HepG2 (cell line): ENCODE measurements around the gene PTPN3. TPM values are rescaled to one million over a fixed set of nuclear protein-coding genes. Genes with fewer than 3 reads are reported as not detected.

Experiments used
- ATAD3A ChIP-seq: sonication (generic); formaldehyde crosslinking; IDR thresholded peaks from 2 replicates; pipeline ENCODE4 v1.4.0; 2020; ENCODE audit warnings: missing genetic modification reagents
- CBX1 ChIP-seq: IDR thresholded peaks from one replicate; pipeline ENCODE4 v1.6.1; 2016; ENCODE audit warnings: antibody characterized with exemption, low read depth
- CBX2 ChIP-seq, 2 experiments: fragments of 200-600 bp in 1 of 2; sonication (generic); formaldehyde crosslinking in 1 of 2; IDR thresholded peaks; 2 replicates each; pipeline versions ENCODE4 v1.7.0 to v1.8.1; 2018 to 2022; ENCODE audit warnings: low read depth in 2 of 2, low read length in 1 of 2, mild to moderate bottlenecking in 1 of 2, missing genetic modification reagents in 1 of 2
- FOXO1 ChIP-seq: sonication (generic); formaldehyde crosslinking; IDR thresholded peaks from 2 replicates; pipeline ENCODE4 v1.4.0; 2020; ENCODE audit warnings: missing genetic modification reagents
- HDAC2 ChIP-seq: sonication (generic); formaldehyde crosslinking; IDR thresholded peaks from 2 replicates; pipeline ENCODE4 v1.4.0; 2020; ENCODE audit warnings: missing genetic modification reagents
- KDM6A ChIP-seq: IDR thresholded peaks from 2 replicates; pipeline ENCODE4 v1.6.1; 2016; ENCODE audit warnings: low read depth
- MBD4 ChIP-seq: IDR thresholded peaks from 2 replicates; pipeline ENCODE4 v1.6.1; 2012; ENCODE audit warnings: low read length, inconsistent platforms, borderline replicate concordance
- MBNL3 ChIP-seq: fragments of 250-450 bp; sonication (Bioruptor Pico); conservative IDR thresholded peaks from 2 replicates; pipeline ENCODE4 v1.8.0; 2022; ENCODE audit warnings: mild to moderate bottlenecking, inconsistent platforms
- MYC ChIP-seq: sonication (generic); formaldehyde crosslinking; IDR thresholded peaks from 2 replicates; pipeline ENCODE4 v1.9.0; 2021; ENCODE audit warnings: missing genetic modification reagents, borderline replicate concordance
- NFKB2 ChIP-seq: sonication (generic); formaldehyde crosslinking; IDR thresholded peaks from 2 replicates; pipeline ENCODE4 v1.4.0; 2020; ENCODE audit warnings: missing genetic modification reagents, borderline replicate concordance
- PHF8 ChIP-seq: sonication (generic); formaldehyde crosslinking; IDR thresholded peaks from 2 replicates; pipeline ENCODE4 v1.5.0; 2020; ENCODE audit warnings: missing genetic modification reagents
- POLR2AphosphoS5 ChIP-seq: IDR thresholded peaks from 2 replicates; pipeline ENCODE4 v1.6.1; 2012; ENCODE audit warnings: low read depth, low read length
- SAP130 ChIP-seq: IDR thresholded peaks from 2 replicates; pipeline ENCODE4 v1.6.1; 2016; ENCODE audit warnings: low read depth
- SMAD9 ChIP-seq: sonication (generic); formaldehyde crosslinking; IDR thresholded peaks from 2 replicates; pipeline ENCODE4 v1.5.1; 2020; ENCODE audit warnings: mild to moderate bottlenecking, missing genetic modification reagents
- TCF12 ChIP-seq, 2 experiments: fragments of 450-650 bp in 1 of 2; sonication (generic) in 1 of 2; formaldehyde crosslinking in 1 of 2; IDR thresholded peaks; 2 replicates each; pipeline versions ENCODE4 v1.6.1 to v1.8.0; 2017 to 2022; ENCODE audit warnings: antibody characterized with exemption in 1 of 2, mild to moderate bottlenecking in 1 of 2, missing genetic modification reagents in 1 of 2, moderate library complexity in 1 of 2
- ZFP41 ChIP-seq: sonication (generic); formaldehyde crosslinking; IDR thresholded peaks from 2 replicates; pipeline ENCODE4 v1.4.0; 2020; ENCODE audit warnings: mild to moderate bottlenecking, missing genetic modification reagents, borderline replicate concordance
- ZMYM3 ChIP-seq: sonication (generic); formaldehyde crosslinking; IDR thresholded peaks from 2 replicates; pipeline ENCODE4 v1.5.1; 2020; ENCODE audit warnings: mild to moderate bottlenecking, missing genetic modification reagents
- ZNF282 ChIP-seq: fragments of 450-650 bp; IDR thresholded peaks from 2 replicates; pipeline ENCODE4 v1.6.1; 2018; ENCODE audit not compliant: partially characterized antibody
- ZNF703 ChIP-seq: sonication (generic); formaldehyde crosslinking; IDR thresholded peaks from 2 replicates; pipeline ENCODE4 v1.5.1; 2020; ENCODE audit warnings: missing genetic modification reagents, mild to moderate bottlenecking, moderate library complexity, borderline replicate concordance
- polyA plus RNA-seq, 8 experiments: library from polyadenylated mRNA; depleted of rRNA in 3 of 8; stranded (reverse) in 7 of 8; unstranded in 1 of 8; fragments of >200 nt; fragmentation: Illumina TruSeq in 4 of 8; extraction: Trizol in 4 of 8; gene quantifications; 2 replicates each; pipeline versions ENCODE4 v1.2.1 to v1.2.3, GENCODE V29; 2011 to 2016; ENCODE audit warnings: low read depth in 4 of 8, missing spikeins in 1 of 8, mixed read lengths in 1 of 8; ENCODE audit not compliant: insufficient read depth in 1 of 8
- total RNA-seq, 5 experiments: library from RNA; depleted of rRNA; stranded (reverse); fragments of >200 nt; fragmentation: Illumina TruSeq; extraction: Trizol; gene quantifications; 2 replicates each; pipeline ENCODE4 v1.2.3, GENCODE V29; 2016; ENCODE audit warnings: low read depth in 1 of 5
- TF ChIP-seq, protein P1 (sequence below): sonication (generic); formaldehyde crosslinking; IDR thresholded peaks from 2 replicates; pipeline ENCODE4 v1.5.0; 2020; ENCODE audit warnings: mild to moderate bottlenecking, missing genetic modification reagents
- TF ChIP-seq, protein P2 (sequence below): sonication (generic); formaldehyde crosslinking; IDR thresholded peaks from 2 replicates; pipeline ENCODE4 v1.4.0; 2020; ENCODE audit warnings: mild to moderate bottlenecking, missing genetic modification reagents, borderline replicate concordance
- TF ChIP-seq, protein P3 (sequence below): sonication (generic); formaldehyde crosslinking; IDR thresholded peaks from 2 replicates; pipeline ENCODE4 v1.9.0; 2021; ENCODE audit warnings: missing genetic modification reagents, mild to moderate bottlenecking, borderline replicate concordance
- TF ChIP-seq, protein P4 (sequence below): sonication (generic); formaldehyde crosslinking; IDR thresholded peaks from 2 replicates; pipeline ENCODE4 v1.5.0; 2020; ENCODE audit warnings: missing genetic modification reagents

Gene PTPN3
- total and polyA plus RNA-seq, 2 of the 13 experiments (the other 11 are each of a cell fraction or from before 2014, with no cell fraction given), result 5.6 to 20.5 TPM

DNA sequence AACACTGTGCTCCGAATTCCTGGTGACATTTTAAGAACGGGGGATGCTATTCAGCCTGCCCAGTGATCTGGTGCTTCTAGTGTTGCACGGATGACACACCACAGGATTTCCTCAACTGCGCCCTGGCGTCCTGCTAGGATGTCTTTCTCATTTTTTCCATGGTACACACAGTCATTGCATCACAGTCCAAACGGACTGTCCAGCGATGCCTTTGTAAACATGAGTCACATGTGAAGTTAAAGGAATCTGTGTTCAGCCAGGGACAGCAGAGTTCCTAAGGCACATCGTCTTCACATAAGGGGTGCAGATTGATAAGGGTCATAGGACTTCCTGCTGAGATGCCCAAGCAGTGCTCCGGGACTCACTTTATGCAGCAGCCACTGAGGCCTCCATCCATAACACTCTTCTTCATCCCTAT, 9.3 kb upstream of the PTPN3 start (continued):
- TF ChIP-seq, protein P1, sequence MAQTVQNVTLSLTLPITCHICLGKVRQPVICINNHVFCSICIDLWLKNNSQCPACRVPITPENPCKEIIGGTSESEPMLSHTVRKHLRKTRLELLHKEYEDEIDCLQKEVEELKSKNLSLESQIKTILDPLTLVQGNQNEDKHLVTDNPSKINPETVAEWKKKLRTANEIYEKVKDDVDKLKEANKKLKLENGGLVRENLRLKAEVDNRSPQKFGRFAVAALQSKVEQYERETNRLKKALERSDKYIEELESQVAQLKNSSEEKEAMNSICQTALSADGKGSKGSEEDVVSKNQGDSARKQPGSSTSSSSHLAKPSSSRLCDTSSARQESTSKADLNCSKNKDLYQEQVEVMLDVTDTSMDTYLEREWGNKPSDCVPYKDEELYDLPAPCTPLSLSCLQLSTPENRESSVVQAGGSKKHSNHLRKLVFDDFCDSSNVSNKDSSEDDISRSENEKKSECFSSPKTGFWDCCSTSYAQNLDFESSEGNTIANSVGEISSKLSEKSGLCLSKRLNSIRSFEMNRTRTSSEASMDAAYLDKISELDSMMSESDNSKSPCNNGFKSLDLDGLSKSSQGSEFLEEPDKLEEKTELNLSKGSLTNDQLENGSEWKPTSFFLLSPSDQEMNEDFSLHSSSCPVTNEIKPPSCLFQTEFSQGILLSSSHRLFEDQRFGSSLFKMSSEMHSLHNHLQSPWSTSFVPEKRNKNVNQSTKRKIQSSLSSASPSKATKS, result no peak
- no peak for TF ChIP-seq CBX2 (IDR thresholded peaks at IDR 0.05; ENCODE audit: low read depth, low read length)
- TF ChIP-seq CBX2 (CRISPR knock-in tag; IDR thresholded peaks at IDR 0.05; ENCODE audit: low read depth), result peak; percentile 62; the same call in 1 of the 2 replicates
- TF ChIP-seq ZNF282, result no peak
- peak; percentile 98 for TF ChIP-seq HDAC2
- no peak for TF ChIP-seq MBNL3 (CRISPR knock-in tag)
- peak; percentile 63; the same call in 1 of the 2 replicates for TF ChIP-seq ZMYM3
- peak; percentile 58 for TF ChIP-seq CBX1
- peak; percentile 95 for TF ChIP-seq FOXO1 (CRISPR knock-in tag)
- TF ChIP-seq KDM6A, result peak; percentile 81
- TF ChIP-seq ZNF703 (CRISPR knock-in tag), result no peak
- TF ChIP-seq, protein P2, sequence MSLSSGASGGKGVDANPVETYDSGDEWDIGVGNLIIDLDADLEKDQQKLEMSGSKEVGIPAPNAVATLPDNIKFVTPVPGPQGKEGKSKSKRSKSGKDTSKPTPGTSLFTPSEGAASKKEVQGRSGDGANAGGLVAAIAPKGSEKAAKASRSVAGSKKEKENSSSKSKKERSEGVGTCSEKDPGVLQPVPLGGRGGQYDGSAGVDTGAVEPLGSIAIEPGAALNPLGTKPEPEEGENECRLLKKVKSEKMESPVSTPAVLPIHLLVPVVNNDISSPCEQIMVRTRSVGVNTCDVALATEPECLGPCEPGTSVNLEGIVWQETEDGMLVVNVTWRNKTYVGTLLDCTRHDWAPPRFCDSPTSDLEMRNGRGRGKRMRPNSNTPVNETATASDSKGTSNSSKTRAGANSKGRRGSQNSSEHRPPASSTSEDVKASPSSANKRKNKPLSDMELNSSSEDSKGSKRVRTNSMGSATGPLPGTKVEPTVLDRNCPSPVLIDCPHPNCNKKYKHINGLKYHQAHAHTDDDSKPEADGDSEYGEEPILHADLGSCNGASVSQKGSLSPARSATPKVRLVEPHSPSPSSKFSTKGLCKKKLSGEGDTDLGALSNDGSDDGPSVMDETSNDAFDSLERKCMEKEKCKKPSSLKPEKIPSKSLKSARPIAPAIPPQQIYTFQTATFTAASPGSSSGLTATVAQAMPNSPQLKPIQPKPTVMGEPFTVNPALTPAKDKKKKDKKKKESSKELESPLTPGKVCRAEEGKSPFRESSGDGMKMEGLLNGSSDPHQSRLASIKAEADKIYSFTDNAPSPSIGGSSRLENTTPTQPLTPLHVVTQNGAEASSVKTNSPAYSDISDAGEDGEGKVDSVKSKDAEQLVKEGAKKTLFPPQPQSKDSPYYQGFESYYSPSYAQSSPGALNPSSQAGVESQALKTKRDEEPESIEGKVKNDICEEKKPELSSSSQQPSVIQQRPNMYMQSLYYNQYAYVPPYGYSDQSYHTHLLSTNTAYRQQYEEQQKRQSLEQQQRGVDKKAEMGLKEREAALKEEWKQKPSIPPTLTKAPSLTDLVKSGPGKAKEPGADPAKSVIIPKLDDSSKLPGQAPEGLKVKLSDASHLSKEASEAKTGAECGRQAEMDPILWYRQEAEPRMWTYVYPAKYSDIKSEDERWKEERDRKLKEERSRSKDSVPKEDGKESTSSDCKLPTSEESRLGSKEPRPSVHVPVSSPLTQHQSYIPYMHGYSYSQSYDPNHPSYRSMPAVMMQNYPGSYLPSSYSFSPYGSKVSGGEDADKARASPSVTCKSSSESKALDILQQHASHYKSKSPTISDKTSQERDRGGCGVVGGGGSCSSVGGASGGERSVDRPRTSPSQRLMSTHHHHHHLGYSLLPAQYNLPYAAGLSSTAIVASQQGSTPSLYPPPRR (CRISPR knock-in tag), result peak; percentile 73; the same call in 1 of the 2 replicates
- no peak for TF ChIP-seq PHF8 (CRISPR knock-in tag)
- no peak; the same call in 1 of the 2 replicates for TF ChIP-seq MYC
- no peak for TF ChIP-seq TCF12 (IDR thresholded peaks at IDR 0.05)
- no peak for TF ChIP-seq TCF12 (CRISPR knock-in tag; IDR thresholded peaks at IDR 0.05)
- no peak for TF ChIP-seq ATAD3A (CRISPR knock-in tag)
- TF ChIP-seq SAP130, result peak; percentile 98
- TF ChIP-seq MBD4, result no peak
- no peak for TF ChIP-seq ZFP41 (CRISPR knock-in tag)
- no peak for TF ChIP-seq NFKB2
- TF ChIP-seq, protein P3, sequence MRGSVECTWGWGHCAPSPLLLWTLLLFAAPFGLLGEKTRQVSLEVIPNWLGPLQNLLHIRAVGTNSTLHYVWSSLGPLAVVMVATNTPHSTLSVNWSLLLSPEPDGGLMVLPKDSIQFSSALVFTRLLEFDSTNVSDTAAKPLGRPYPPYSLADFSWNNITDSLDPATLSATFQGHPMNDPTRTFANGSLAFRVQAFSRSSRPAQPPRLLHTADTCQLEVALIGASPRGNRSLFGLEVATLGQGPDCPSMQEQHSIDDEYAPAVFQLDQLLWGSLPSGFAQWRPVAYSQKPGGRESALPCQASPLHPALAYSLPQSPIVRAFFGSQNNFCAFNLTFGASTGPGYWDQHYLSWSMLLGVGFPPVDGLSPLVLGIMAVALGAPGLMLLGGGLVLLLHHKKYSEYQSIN (CRISPR knock-in tag), result no peak
- no peak for TF ChIP-seq POLR2AphosphoS5
- TF ChIP-seq SMAD9 (CRISPR knock-in tag), result no peak
- TF ChIP-seq, protein P4, sequence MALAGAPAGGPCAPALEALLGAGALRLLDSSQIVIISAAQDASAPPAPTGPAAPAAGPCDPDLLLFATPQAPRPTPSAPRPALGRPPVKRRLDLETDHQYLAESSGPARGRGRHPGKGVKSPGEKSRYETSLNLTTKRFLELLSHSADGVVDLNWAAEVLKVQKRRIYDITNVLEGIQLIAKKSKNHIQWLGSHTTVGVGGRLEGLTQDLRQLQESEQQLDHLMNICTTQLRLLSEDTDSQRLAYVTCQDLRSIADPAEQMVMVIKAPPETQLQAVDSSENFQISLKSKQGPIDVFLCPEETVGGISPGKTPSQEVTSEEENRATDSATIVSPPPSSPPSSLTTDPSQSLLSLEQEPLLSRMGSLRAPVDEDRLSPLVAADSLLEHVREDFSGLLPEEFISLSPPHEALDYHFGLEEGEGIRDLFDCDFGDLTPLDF (CRISPR knock-in tag), result no peak
